Measurements from ENCODE around the gene CEMP1. TPM values are rescaled to one million over a fixed set of nuclear protein-coding genes. Genes with fewer than 3 reads are reported as not detected.
A peak's percentile ranks its signal among the peaks of the same experiment; 100 is the strongest.
"Not testable (repeated sequence)": the region's sequence is repeated elsewhere in the genome, so short reads cannot be mapped to it uniquely, and the experiment has no call there.

Gene CEMP1
- total RNA-seq, 1 donor from 2014 or later: not detected

DNA sequence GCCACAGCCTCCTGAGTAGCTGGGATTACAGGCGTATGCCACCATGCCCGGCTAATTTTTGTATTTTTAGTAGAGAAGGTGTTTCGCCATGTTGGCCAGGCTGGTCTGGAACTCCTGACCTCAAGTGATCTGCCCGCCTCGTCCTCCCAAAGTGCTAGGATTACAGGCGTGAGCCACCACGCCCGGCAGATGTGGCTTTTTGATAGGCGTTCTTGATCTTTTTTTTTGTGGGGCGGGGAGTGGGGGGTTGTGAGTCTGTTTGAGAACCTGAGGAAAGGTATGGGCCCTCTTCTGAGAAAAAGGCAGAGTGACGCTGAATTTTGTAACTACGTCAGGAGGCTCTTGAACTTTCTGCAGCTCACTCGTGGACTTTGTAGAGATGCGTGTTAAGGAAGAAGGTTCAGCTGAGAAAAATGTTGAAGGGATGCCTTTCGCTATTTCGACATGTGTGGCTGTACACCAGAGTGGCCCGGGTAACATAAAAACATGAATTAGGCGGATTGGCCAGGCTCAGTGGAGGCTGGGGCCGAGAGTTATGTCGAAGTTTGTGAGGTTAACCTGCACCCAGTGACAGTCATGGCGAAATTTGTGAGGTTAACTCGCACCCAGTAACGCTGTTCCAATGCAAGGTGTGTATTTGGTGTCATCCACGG lies 8.1 kb upstream of the CEMP1 start:
- ATAC-seq; DNase-seq (ENCODE audit: low spot score); intact Hi-C loops (cut with DNase I): not testable (repeated sequence)

DNA sequence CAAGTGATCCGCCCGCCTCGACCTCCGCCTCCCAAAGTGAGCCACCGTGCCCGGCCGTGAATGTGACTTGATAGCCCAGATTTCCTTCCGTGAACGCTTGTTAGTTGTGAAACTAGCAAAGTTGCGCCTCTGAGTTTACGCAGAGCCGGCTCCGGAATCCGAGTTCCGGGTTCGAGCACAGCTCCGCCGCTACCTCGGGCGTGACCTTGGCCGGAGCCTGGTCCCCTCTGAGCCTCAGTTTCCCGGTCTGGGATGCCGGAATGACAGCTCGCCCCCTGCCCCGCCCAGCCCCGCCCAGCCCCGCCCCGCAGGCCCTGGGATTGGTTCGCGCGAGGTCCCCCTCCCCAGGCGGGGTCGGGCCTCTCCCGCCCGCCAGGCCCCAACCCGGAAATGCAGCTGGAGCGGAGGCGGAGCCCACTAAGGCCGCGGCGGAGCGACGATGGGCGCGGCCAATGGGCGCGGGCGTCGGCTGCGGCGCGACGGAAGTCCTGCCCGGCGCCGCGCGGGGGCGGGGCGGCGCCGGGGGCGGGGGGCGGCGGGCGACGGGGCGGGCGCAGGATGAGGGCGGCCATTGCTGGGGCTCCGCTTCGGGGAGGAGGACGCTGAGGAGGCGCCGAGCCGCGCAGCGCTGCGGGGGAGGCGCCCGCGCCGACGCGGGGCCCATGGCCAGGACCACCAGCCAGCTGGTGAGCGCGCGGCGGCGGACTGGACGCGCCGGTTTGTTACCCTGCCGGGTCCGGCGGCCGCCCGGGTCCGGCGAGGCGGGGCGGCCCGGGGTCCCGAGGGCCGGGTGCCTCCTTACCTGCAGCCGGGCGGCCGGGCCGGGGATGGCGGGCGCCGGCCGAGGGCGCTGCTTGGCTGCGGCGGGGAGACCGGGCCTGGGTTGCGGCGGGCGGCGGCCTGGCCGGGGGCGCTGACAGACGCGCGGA lies 6.5 kb upstream of the CEMP1 start, which contains the start of gene PDPK1:
PDPK1 (plus strand) TSS at position 571 of the 929 bp plus-strand sequence; CDS start at position 663, 92 bp downstream.
- intact Hi-C loops (cut with DNase I): no loop called here
- DNase-seq (ENCODE audit: low spot score) (peak; percentile 95), ATAC-seq (peak; percentile 95)

DNA sequence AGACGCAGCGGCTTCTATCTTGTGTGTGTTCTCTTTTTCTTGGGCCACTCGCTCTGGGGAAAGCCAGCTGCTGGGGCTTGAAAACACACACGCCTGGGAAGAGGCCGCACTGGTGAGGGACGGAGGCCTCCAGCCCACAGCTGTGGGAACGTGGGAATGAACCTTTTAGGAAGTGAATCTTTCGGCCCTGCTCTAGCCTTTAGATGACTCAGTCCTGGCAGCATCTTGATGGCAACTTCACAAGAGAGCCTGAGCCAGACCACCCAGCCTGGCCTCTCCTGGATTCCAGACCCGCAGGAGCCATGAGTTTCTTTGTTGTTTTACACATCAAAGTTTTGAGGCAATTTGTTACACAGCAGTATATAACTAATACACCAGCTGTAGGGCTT lies 4.4 kb upstream of the CEMP1 start:
- no peak for DNase-seq (ENCODE audit: low spot score)

GRCh38 chr16:2534335-2534734 lies 3.1 kb upstream of the CEMP1 start:
- ATAC-seq; intact Hi-C loops (cut with DNase I); DNase-seq (ENCODE audit: low spot score): not testable (repeated sequence)

More for the DNA sequence above, 4.4 kb upstream of the CEMP1 start:
- intact Hi-C loops (cut with DNase I): no loop called here
- no peak for ATAC-seq

DNA sequence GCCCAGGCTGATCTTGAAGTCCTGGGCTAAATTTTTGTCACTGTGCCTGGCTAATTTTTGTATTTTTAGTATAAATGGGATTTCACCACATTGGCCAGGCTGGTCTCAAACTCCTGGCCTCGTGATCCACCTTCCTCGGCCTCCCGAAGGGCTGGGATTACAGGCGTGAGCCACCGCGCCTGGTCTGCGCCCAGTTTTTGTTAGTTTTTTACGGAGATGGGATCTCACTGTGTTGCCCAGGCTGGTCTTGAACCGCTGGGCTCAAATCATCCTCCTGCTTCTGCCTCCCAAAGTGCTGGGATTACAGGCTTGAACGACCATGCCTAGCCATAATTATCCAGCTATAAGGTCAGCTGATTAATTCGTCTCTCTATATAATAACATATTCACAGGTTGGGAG lies 2.7 kb upstream of the CEMP1 start:
- ATAC-seq (no peak), DNase-seq (ENCODE audit: low spot score) (no peak)
- intact Hi-C loops (cut with DNase I): no loop called here

- DNase-seq (ENCODE audit: low spot score); intact Hi-C loops (cut with DNase I); ATAC-seq: not testable (repeated sequence)
These were observed 2.0 kb upstream of the CEMP1 start for GRCh38 chr16:2533142-2533755.

DNA sequence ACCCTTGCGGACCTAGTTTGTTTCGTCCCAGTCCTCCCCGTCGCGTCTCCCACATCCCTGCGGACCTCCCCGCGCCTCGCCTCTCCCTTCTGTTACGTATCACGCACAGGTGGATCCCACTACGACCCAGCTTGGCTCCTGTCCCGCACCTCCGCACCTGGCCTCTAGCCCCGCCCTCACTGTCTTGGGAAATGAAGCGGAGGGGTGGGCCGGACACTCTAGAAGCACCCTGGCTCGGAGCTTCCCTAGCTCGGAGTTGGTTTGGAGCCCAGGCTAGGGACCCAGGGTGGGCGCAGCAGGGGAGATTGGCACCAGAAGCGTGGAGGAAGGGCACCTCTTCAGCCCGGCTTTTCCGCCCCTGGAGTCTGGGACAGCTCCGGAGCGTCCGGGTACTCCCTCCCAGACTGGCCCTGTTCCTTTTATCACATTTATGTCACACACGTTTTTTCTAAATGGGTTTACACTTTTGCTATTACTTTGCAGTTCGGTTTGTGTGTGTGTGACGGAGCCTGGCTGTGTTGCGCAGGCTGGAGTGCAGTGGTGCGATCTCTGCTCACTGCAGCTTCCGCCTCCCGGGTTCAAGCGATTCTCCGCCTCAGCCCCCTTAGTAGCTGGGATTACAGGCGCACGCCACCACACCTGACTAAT lies 1.4 kb upstream of the CEMP1 start:
- DNase-seq (ENCODE audit: low spot score) (peak; percentile 86), ATAC-seq (peak; percentile 25)
- intact Hi-C loops (cut with DNase I): no loop called here

DNA sequence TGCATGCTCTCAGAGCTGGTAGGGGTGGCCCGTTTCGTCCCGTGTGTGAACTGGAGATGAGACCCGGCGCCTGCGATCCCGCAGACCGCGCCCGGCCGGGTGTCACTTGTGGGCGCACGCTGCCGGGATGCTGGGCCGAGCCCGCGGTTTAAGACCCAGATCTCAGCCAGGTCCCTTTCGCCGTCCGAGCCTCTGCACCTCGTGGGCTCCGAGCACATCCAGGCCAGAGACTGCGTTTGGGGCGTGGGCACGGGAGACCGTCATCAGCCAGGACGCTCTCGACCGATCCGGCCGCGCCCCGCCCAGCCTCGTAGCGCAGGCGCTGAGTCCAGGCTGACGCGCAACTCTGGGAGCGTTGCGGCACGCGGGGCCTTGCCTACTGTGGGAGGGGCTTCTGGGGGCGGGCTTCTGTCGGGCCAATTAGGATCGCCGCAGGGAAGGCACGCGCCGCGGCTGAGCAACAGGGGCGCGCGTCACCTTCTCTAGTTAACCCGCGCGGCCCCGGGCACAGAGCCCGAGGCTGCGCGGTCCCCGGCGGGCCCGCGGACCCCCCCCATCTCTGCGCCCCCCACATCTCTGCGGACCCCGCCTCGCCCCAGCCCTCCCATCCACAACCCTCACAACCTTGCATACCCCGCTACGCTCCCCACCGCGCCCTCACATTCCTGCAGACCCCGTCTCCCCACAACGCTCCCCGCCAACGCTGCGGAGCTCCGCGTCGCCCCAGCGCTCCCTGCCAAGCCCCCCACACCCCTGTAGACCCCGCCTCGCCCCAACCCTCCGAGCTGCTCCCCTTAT lies 687 bp upstream of the CEMP1 start:
- peak; percentile 99 for DNase-seq (ENCODE audit: low spot score)
- peak; percentile 95 for ATAC-seq
- intact Hi-C loops (cut with DNase I): no loop called here

DNA sequence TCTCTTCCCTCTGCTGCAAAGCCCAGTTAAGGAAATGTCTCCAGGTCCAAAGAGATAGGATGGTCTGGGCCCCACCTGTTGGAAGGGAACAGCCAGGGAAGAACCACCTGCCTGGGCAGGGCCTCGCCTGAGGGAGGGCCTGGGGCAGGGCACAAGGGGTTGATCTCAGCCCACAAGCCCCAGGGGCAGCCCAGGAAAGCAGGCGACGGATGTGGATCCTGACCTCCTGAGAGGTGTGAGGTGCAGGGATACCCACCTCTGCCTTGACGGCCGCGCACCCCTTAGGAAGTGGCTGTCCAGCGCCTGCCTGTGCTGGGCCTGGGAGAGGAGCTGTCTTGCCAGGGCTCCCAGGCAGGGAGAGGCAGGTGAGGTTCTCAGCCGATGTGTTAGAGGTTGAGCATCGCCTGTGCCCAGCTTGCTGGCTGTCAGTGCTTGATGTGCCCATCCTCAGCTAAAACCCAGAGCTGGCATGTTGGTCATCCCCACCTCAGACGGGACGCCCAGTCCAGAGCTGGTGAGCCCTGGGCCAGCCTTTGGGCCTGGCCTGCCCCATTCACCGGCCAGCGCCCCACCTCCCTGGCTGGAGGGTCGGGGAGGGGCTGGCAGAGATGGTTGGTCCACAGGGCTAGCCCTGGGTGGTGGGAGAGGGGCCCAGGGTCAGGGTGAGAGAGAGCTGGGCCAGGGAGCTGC lies 434 bp downstream of the CEMP1 start:
- ATAC-seq (no peak), DNase-seq (ENCODE audit: low spot score) (no peak)
- intact Hi-C loops (cut with DNase I): no loop called here

DNA sequence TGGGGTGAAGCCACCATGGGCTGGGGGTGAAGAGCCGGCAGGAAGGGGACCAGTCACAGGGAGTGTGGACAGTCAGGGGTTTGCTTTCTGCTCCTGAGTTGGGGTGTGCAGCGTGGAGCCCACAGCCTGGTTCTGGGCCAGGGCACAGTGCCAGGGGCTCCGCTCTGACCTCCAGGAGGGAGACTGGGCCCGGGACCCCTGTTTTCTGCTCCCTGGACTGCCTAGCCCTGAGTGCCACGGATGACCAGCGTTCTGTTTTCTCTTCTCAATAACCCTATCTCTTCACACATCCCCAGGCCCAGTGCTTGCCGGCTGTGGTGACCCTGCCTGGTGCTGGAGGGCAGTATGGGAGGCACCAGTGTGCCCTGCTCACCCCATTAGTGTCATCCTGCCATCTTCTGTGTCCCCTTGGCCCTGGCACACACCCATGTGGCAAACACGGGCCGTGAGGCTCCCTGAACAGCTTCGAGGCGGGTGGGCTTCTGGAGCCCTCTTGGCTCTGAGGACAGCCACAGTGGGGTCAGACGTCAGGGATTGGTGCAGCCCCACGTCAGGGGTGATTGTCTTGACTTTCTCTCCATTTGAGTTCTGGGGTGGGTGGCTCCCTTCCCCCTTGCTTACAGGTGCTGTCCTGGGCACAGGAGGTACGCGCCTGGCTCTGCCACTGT lies 1.1 kb downstream of the CEMP1 start:
- no peak for ATAC-seq
- no peak for DNase-seq (ENCODE audit: low spot score)
- intact Hi-C loops (cut with DNase I): no loop called here

DNA sequence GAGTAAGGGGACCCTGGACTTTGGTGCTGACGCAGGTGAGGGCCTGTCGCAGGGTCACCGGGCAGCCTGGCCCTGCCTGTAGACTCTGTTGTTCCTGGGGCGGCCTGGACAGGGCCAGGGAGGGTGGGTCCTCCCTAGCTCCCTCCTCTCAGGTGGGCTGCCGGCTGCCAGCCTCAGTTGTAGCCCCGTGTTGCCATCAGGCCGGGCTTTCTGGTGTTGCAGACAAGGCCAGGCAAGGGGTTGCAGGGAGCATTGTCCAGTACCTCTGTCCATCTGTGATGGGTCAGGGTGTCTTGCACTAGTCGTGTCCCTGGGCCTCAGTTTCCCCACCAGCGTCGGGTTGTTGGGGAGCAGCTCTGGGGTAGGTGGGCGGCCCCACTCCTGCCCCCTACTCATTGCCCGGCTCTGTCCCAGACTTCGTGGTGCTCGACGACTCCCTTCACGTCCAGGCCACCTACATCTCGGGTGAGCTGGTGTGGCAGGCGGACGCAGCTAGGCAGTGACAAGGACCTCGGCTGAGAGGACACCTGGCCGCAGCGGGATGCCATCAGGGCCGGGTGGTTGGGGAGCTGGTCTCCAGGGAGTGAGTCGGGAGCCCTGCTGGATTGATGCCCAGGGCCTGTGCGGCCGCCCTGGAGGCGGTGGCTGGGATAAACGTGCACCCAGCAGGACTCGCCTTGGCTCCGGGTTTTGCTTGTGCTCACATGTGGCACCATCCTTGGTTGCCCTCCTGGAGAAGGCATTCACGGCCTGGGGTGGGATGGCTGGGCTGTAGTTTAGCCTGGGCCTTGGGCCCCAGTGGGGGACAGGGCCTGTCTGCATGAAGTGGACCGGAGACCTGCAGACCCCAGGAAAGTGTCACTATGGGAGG lies 1.9 kb downstream of the CEMP1 start:
- no peak for ATAC-seq
- peak; percentile 70 for DNase-seq (ENCODE audit: low spot score)
- intact Hi-C loops (cut with DNase I): no loop called here

DNA sequence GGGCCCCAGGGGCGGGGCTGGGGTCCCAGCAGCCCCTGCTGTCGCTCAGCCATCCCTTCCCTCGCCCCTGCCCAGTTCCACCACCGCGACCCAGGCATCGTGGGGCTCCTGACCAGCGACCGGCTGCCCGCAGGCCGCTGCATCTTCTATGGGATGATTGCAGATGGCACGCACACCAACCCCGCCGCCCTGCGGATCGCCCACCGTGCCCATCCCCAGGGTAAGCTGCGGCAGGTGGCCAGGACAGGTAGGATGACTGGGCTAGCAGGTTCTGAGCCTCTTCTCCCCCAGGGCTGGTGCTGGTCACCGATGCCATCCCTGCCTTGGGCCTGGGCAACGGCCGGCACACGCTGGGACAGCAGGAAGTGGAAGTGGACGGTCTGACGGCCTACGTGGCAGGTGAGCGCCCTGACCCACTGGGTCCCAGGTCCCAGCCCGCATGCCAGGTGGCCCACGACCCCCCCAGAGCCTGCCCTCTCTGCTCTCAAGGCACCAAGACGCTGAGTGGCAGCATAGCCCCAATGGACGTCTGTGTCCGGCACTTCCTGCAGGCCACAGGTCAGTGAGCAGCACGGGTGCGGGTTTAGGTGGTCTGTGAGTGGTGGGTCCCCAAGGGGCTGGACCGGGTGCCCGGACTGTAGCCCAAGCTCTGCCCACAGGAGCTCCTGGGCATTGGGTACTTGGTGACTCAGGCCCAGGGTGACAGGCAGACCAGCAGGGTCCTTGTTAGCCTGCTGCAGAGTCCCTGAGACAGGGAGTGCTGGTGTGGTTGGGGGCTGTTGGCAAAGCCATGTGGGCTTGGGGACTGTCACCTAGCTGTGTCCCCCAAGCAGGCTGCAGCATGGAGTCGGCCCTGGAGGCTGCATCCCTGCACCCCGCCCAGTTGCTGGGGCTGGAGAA lies 2.8 kb downstream of the CEMP1 start:
- intact Hi-C loops (cut with DNase I): no loop called here
- ATAC-seq: no peak
- DNase-seq (ENCODE audit: low spot score): no peak

GRCh38 chr16:2527784-2528100 lies 3.5 kb downstream of the CEMP1 start:
- no peak for ATAC-seq
- no peak for DNase-seq (ENCODE audit: low spot score)
- intact Hi-C loops (cut with DNase I): no loop called here

- no peak for ATAC-seq
- intact Hi-C loops (cut with DNase I): no loop called here
- DNase-seq (ENCODE audit: low spot score): no peak
These were observed 4.0 kb downstream of the CEMP1 start for GRCh38 chr16:2527071-2527783.

DNA sequence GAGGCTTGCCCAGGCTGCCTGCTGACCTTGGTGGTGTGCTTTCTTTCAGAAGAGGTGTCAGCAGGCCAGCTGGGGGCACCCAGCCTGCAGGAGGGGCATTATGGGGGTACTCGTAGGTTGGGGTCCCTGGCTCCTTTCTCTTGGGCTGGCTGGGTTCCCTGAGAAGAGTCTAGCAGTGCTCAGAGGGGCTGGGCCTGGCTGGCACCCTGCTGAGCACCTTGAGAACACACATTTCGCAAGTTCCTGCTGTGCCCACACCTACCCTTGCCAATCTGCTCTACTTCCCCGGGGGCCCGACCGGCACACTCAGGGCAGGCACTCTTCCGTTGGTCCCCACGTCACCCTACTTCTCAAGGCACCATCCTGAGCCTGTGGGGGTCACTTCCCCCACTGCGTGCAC lies 5.1 kb downstream of the CEMP1 start:
- DNase-seq (ENCODE audit: low spot score) (no peak), ATAC-seq (no peak)
- intact Hi-C loops (cut with DNase I): no loop called here

Data from sciatic nerve (tissue), 2 donors.